ENCODE measurements around the gene PLCL2. TPM values are rescaled to one million over a fixed set of nuclear protein-coding genes. Genes with fewer than 3 reads are reported as not detected.

PLCL2 gene
- total RNA-seq, 1 donor from 2014 or later: 0.85 TPM

GRCh38 chr3:16912400-16913263 lies 27.9 kb downstream of the PLCL2 start:
- Mint-ChIP-seq H3K4me1 (ENCODE audit: low read depth) (peaks cover 13% of the 10 kb centered on the region), H3K9me3 (ENCODE audit: low read depth) (no peaks in the 10 kb centered on the region), H3K27me3 (ENCODE audit: low read depth) (no peaks in the 10 kb centered on the region), H3K36me3 (ENCODE audit: low read depth) (no peaks in the 10 kb centered on the region), H3K4me3 (ENCODE audit: unreplicated experiment) (no peak overlapping the region), H3K27ac (ENCODE audit: unreplicated experiment) (no peak overlapping the region)
- no peak for TF ChIP-seq CTCF (IDR thresholded peaks at IDR 0.05)
- DNase-seq (ENCODE audit: low spot score): no peak

GRCh38 chr3:16913264-16913580 lies 28.5 kb downstream of the PLCL2 start:
- DNase-seq (ENCODE audit: low spot score): no peak
- no peaks in the 10 kb centered on the region for H3K27me3 Mint-ChIP-seq (ENCODE audit: low read depth)
- H3K9me3 Mint-ChIP-seq (ENCODE audit: low read depth): no peaks in the 10 kb centered on the region
- H3K4me1 Mint-ChIP-seq (ENCODE audit: low read depth): peaks cover 9% of the 10 kb centered on the region
- H3K36me3 Mint-ChIP-seq (ENCODE audit: low read depth): no peaks in the 10 kb centered on the region
- no peak overlapping the region for H3K27ac Mint-ChIP-seq (ENCODE audit: unreplicated experiment)
- no peak overlapping the region for H3K4me3 Mint-ChIP-seq (ENCODE audit: unreplicated experiment)
- TF ChIP-seq CTCF (IDR thresholded peaks at IDR 0.05): no peak

GRCh38 chr3:16916840-16917239 lies 32.1 kb downstream of the PLCL2 start:
- no peak overlapping the region for H3K4me3 Mint-ChIP-seq (ENCODE audit: unreplicated experiment)

GRCh38 chr3:16917256-16917935 lies 32.6 kb downstream of the PLCL2 start:
- no peak for TF ChIP-seq CTCF (IDR thresholded peaks at IDR 0.05)
- Mint-ChIP-seq H3K4me1 (ENCODE audit: low read depth) (peaks cover 13% of the 10 kb centered on the region), H3K27ac (ENCODE audit: unreplicated experiment) (no peak overlapping the region), H3K27me3 (ENCODE audit: low read depth) (no peaks in the 10 kb centered on the region), H3K9me3 (ENCODE audit: low read depth) (no peaks in the 10 kb centered on the region), H3K36me3 (ENCODE audit: low read depth) (no peaks in the 10 kb centered on the region), H3K4me3 (ENCODE audit: unreplicated experiment) (no peak overlapping the region)
- no peak for DNase-seq (ENCODE audit: low spot score)

More at GRCh38 chr3:16916840-16917239, 32.1 kb downstream of the PLCL2 start:
- Mint-ChIP-seq H3K27me3 (ENCODE audit: low read depth) (no peaks in the 10 kb centered on the region), H3K27ac (ENCODE audit: unreplicated experiment) (no peak overlapping the region), H3K4me1 (ENCODE audit: low read depth) (peaks cover 7% of the 10 kb centered on the region), H3K36me3 (ENCODE audit: low read depth) (no peaks in the 10 kb centered on the region), H3K9me3 (ENCODE audit: low read depth) (no peaks in the 10 kb centered on the region)
- no peak for DNase-seq (ENCODE audit: low spot score)
- no peak for TF ChIP-seq CTCF (IDR thresholded peaks at IDR 0.05)

- peaks cover 13% of the 10 kb centered on the region for H3K4me1 Mint-ChIP-seq (ENCODE audit: low read depth)
- no peaks in the 10 kb centered on the region for H3K36me3 Mint-ChIP-seq (ENCODE audit: low read depth)
- no peaks in the 10 kb centered on the region for H3K27me3 Mint-ChIP-seq (ENCODE audit: low read depth)
- no peak overlapping the region for H3K4me3 Mint-ChIP-seq (ENCODE audit: unreplicated experiment)
- no peak overlapping the region for H3K27ac Mint-ChIP-seq (ENCODE audit: unreplicated experiment)
- H3K9me3 Mint-ChIP-seq (ENCODE audit: low read depth): no peaks in the 10 kb centered on the region
- DNase-seq (ENCODE audit: low spot score): no peak
- no peak for TF ChIP-seq CTCF (IDR thresholded peaks at IDR 0.05)
Measured at GRCh38 chr3:16917980-16918682, 33.4 kb downstream of the PLCL2 start.
